Measurements from ENCODE around the gene NARS2. TPM values are rescaled to one million over a fixed set of nuclear protein-coding genes. Genes with fewer than 3 reads are reported as not detected.

The NARS2 gene
- total RNA-seq, 2 donors from 2014 or later: 10.1 to 24.7 TPM

GRCh38 chr11:78540256-78540655 is 34.4 kb downstream of the NARS2 start:
- TF ChIP-seq CTCF (IDR thresholded peaks at IDR 0.05): no peak
- TF ChIP-seq POLR2A (IDR thresholded peaks at IDR 0.05): no peak
- 41 to 62% methylated on average over 2 of the region's 2 CpGs for WGBS, 2 donors

GRCh38 chr11:78539506-78539905 is 35.2 kb downstream of the NARS2 start:
- Histone ChIP-seq H3K9me3 (no peaks in the 10 kb centered on the region), H3K27me3 (no peaks in the 10 kb centered on the region), H3K4me1 (peaks cover 9% of the 10 kb centered on the region), H3K36me3 (replicated peaks in 1 of 2; ENCODE audit: insufficient read depth in 1 of 2, low read depth in 2 of 2) (peaks cover 0 to 3% of the 10 kb centered on the region in 2 donors), H3K27ac (no peak overlapping the region), H3K4me3 (no peak overlapping the region)
- ATAC-seq (no peak), DNase-seq (no peak)
- WGBS, 2 donors: 36 to 38% methylated on average over 3 of the region's 3 CpGs
- intact Hi-C loops (cut with DNase I): no loop called here
- TF ChIP-seq CTCF (IDR thresholded peaks at IDR 0.05) (no peak), POLR2A (IDR thresholded peaks at IDR 0.05) (no peak)

More at GRCh38 chr11:78540256-78540655, 34.4 kb downstream of the NARS2 start:
- Histone ChIP-seq H3K4me3 (no peak overlapping the region), H3K4me1 (peaks cover 9% of the 10 kb centered on the region), H3K9me3 (no peaks in the 10 kb centered on the region), H3K27ac (no peak overlapping the region), H3K27me3 (no peaks in the 10 kb centered on the region), H3K36me3 (replicated peaks in 1 of 2; ENCODE audit: insufficient read depth in 1 of 2, low read depth in 2 of 2) (peaks cover 0 to 3% of the 10 kb centered on the region in 2 donors)
- DNase-seq (no peak), ATAC-seq (no peak)
- intact Hi-C loops (cut with DNase I): no loop called here

- H3K9me3 ChIP-seq: no peaks in the 10 kb centered on the region
- peaks cover 3% of the 10 kb centered on the region for H3K4me1 ChIP-seq
- DNase-seq (no peak), ATAC-seq (no peak)
- no peak for TF ChIP-seq POLR2A (IDR thresholded peaks at IDR 0.05)
- no peak for TF ChIP-seq CTCF (IDR thresholded peaks at IDR 0.05)
- H3K4me3 ChIP-seq: no peak overlapping the region
- no peak overlapping the region for H3K27ac ChIP-seq
- 86 to 93% methylated on average over 6 of the region's 6 CpGs for WGBS, 2 donors
- intact Hi-C loops (cut with DNase I): no loop called here
- H3K27me3 ChIP-seq: no peaks in the 10 kb centered on the region
- peaks cover 0 to 3% of the 10 kb centered on the region in 2 donors for H3K36me3 ChIP-seq (replicated peaks in 1 of 2; ENCODE audit: insufficient read depth in 1 of 2, low read depth in 2 of 2)
Measured at GRCh38 chr11:78536933-78537332, 37.7 kb downstream of the NARS2 start.

GRCh38 chr11:78535920-78536319 is 38.7 kb downstream of the NARS2 start:
- ATAC-seq: no peak
- Histone ChIP-seq H3K27me3 (no peaks in the 10 kb centered on the region), H3K9me3 (no peaks in the 10 kb centered on the region), H3K4me1 (no peaks in the 10 kb centered on the region), H3K4me3 (no peak overlapping the region), H3K27ac (no peak overlapping the region), H3K36me3 (replicated peaks in 1 of 2; ENCODE audit: insufficient read depth in 1 of 2, low read depth in 2 of 2) (peaks cover 0 to 3% of the 10 kb centered on the region in 2 donors)
- intact Hi-C loops (cut with DNase I): no loop called here
- DNase-seq: no peak
- 93 to 95% methylated on average over 2 of the region's 2 CpGs for WGBS, 2 donors
- no peak for TF ChIP-seq CTCF (IDR thresholded peaks at IDR 0.05)
- no peak for TF ChIP-seq POLR2A (IDR thresholded peaks at IDR 0.05)

- Histone ChIP-seq H3K27ac (no peak overlapping the region), H3K4me1 (no peaks in the 10 kb centered on the region), H3K4me3 (no peak overlapping the region), H3K27me3 (no peaks in the 10 kb centered on the region), H3K9me3 (no peaks in the 10 kb centered on the region), H3K36me3 (replicated peaks in 1 of 2; ENCODE audit: insufficient read depth in 1 of 2, low read depth in 2 of 2) (peaks cover 0 to 3% of the 10 kb centered on the region in 2 donors)
- no peak for DNase-seq
- 96 to 97% methylated on average over 3 of the region's 3 CpGs for WGBS, 2 donors
- TF ChIP-seq CTCF (IDR thresholded peaks at IDR 0.05) (no peak), POLR2A (IDR thresholded peaks at IDR 0.05) (no peak)
- no peak for ATAC-seq
- intact Hi-C loops (cut with DNase I): no loop called here
Measured at GRCh38 chr11:78535027-78535426, 39.6 kb downstream of the NARS2 start.
